Trophoblast cell (in vitro differentiated cells and primary cell): Measurements from ENCODE around the gene CDC45.

ENCODE experiments used
- DNase-seq, 2 donors: peaks; one replicate each; pipeline ENCODE4 v3.0.0-alpha.2; 2016
- H2AFZ ChIP-seq: 2 replicates; pipeline ENCODE4 v1.6.1; 2013; ENCODE audit warnings: low read length, moderate library complexity, mild to moderate bottlenecking; ENCODE audit not compliant: insufficient read depth, poor library complexity
- H2AK5ac ChIP-seq: 2 replicates; pipeline ENCODE4 v1.6.1; 2013; ENCODE audit warnings: mild to moderate bottlenecking, low read length
- H2BK120ac ChIP-seq: 2 replicates; pipeline ENCODE4 v1.6.1; 2013; ENCODE audit warnings: low read length, mild to moderate bottlenecking, moderate library complexity; ENCODE audit not compliant: insufficient read depth, poor library complexity
- H2BK12ac ChIP-seq: 2 replicates; pipeline ENCODE4 v1.6.1; 2013; ENCODE audit warnings: mild to moderate bottlenecking, low read length, moderate library complexity
- H2BK5ac ChIP-seq: 2 replicates; pipeline ENCODE4 v1.6.1; 2013; ENCODE audit warnings: low read length, low read depth, moderate library complexity, mild to moderate bottlenecking; ENCODE audit not compliant: poor library complexity
- H3K14ac ChIP-seq: 2 replicates; pipeline ENCODE4 v1.6.1; 2013; ENCODE audit warnings: mild to moderate bottlenecking, low read length
- H3K18ac ChIP-seq: 2 replicates; pipeline ENCODE4 v1.6.1; 2013; ENCODE audit warnings: mild to moderate bottlenecking, low read length
- H3K23ac ChIP-seq: 2 replicates; pipeline ENCODE4 v1.6.1; 2013; ENCODE audit warnings: low read length
- H3K27ac ChIP-seq: 2 replicates; pipeline ENCODE4 v1.5.1; 2013; ENCODE audit warnings: low read depth, mild to moderate bottlenecking, inconsistent platforms, low read length, moderate library complexity
- H3K27me3 ChIP-seq: 2 replicates; pipeline ENCODE4 v1.6.1; 2013; ENCODE audit warnings: inconsistent platforms, mild to moderate bottlenecking, low read length, moderate library complexity; ENCODE audit not compliant: insufficient read depth
- H3K36me3 ChIP-seq, 2 experiments: 1 replicate in 1 of 2; 2 replicates in 1 of 2; pipeline ENCODE4 v1.6.1; 2013; ENCODE audit warnings: low read length in 2 of 2, mild to moderate bottlenecking in 2 of 2, moderate library complexity in 1 of 2; ENCODE audit not compliant: insufficient read depth in 2 of 2, control insufficient read depth in 1 of 2
- H3K4ac ChIP-seq: 2 replicates; pipeline ENCODE4 v1.6.1; 2013; ENCODE audit warnings: low read depth, mild to moderate bottlenecking, low read length, moderate library complexity
- H3K4me1 ChIP-seq, 2 experiments: 1 replicate in 1 of 2; 2 replicates in 1 of 2; pipeline ENCODE4 v1.6.1; 2013; ENCODE audit warnings: low read length in 2 of 2, mild to moderate bottlenecking in 2 of 2, moderate library complexity in 1 of 2; ENCODE audit not compliant: insufficient read depth in 2 of 2, control insufficient read depth in 1 of 2
- H3K4me2 ChIP-seq: 2 replicates; pipeline ENCODE4 v1.6.1; 2013; ENCODE audit warnings: inconsistent platforms, mild to moderate bottlenecking, low read length, moderate library complexity
- H3K4me3 ChIP-seq: 2 replicates; pipeline ENCODE4 v1.5.1; 2013; ENCODE audit warnings: mild to moderate bottlenecking, low read depth, low read length, inconsistent platforms
- H3K79me1 ChIP-seq: one replicate; pipeline ENCODE4 v1.6.1; 2013; ENCODE audit warnings: low read length
- H3K79me2 ChIP-seq: 2 replicates; pipeline ENCODE4 v1.6.1; 2013; ENCODE audit warnings: low read length, mild to moderate bottlenecking; ENCODE audit not compliant: control insufficient read depth, insufficient read depth, poor library complexity
- H3K9ac ChIP-seq: 2 replicates; pipeline ENCODE4 v1.6.1; 2013; ENCODE audit warnings: mild to moderate bottlenecking, low read length
- H3K9me3 ChIP-seq: 2 replicates; pipeline ENCODE4 v1.6.1; 2013; ENCODE audit warnings: low read depth, mild to moderate bottlenecking, control low read depth, inconsistent platforms, low read length; ENCODE audit not compliant: insufficient read depth
- H4K12ac ChIP-seq: 2 replicates; pipeline ENCODE4 v1.6.1; 2013; ENCODE audit warnings: low read depth, mild to moderate bottlenecking, low read length, moderate library complexity
- H4K8ac ChIP-seq: 2 replicates; pipeline ENCODE4 v1.6.1; 2013; ENCODE audit warnings: low read depth, mild to moderate bottlenecking, low read length, moderate library complexity
- H4K91ac ChIP-seq: one replicate; pipeline ENCODE4 v1.6.1; 2013; ENCODE audit warnings: low read depth, mild to moderate bottlenecking, low read length, moderate library complexity
- WGBS: extraction: QIAGEN DNeasy Blood & Tissue Kit; methylation state at CpG from one replicate; pipeline ENCODE4 v1.1.7; 2013; ENCODE audit warnings: missing lambda C conversion rate; ENCODE audit not compliant: insufficient read length, insufficient coverage; ENCODE audit errors: extremely low coverage; 5-methylcytosine and 5-hydroxymethylcytosine counted together

The CDC45 gene

DNA sequence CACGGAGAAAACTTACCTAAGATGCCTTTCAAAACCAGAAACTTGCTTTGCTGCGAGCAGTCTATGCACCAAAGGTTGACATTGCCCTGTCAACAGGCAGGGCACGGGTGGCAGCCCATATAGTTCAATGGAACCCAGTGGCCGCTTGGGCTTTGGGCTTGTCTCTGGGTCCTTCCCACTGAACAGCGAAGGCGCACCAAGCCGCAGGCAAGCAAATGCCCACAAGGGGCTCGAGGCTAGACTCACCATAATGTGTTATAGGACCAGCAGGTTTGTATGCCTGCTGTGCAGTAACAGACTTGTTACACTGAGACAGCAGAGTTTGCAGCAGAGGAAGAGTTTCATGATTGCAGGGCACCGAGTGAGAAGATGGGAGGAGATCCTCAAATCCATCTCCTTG lies 24.1 kb downstream of the CDC45 start:
- no CpG with 5 or more reads among the region's 9 CpGs for WGBS
- Histone ChIP-seq H2BK120ac (no peak overlapping the region), H3K9ac (no peak overlapping the region), H3K23ac (no peak overlapping the region), H3K4me2 (no peak overlapping the region), H3K9me3 (no peaks in the 10 kb centered on the region), H3K36me3 (peaks cover 28 to 36% of the 10 kb centered on the region in 2 experiments), H3K4me3 (no peak overlapping the region), H3K79me2 (no peaks in the 10 kb centered on the region), H3K4ac (no peak overlapping the region), H3K79me1 (no peaks in the 10 kb centered on the region), H4K12ac (no peak overlapping the region), H2AFZ (no peak overlapping the region), H4K8ac (no peak overlapping the region), H2BK12ac (no peak overlapping the region), H4K91ac (no peak overlapping the region), H2AK5ac (no peak overlapping the region), H3K27ac (no peak overlapping the region), H2BK5ac (no peak overlapping the region), H3K14ac (no peak overlapping the region), H3K18ac (no peak overlapping the region), H3K4me1 (no peaks in the 10 kb centered on the region), H3K27me3 (no peaks in the 10 kb centered on the region)
- no peak for DNase-seq

DNA sequence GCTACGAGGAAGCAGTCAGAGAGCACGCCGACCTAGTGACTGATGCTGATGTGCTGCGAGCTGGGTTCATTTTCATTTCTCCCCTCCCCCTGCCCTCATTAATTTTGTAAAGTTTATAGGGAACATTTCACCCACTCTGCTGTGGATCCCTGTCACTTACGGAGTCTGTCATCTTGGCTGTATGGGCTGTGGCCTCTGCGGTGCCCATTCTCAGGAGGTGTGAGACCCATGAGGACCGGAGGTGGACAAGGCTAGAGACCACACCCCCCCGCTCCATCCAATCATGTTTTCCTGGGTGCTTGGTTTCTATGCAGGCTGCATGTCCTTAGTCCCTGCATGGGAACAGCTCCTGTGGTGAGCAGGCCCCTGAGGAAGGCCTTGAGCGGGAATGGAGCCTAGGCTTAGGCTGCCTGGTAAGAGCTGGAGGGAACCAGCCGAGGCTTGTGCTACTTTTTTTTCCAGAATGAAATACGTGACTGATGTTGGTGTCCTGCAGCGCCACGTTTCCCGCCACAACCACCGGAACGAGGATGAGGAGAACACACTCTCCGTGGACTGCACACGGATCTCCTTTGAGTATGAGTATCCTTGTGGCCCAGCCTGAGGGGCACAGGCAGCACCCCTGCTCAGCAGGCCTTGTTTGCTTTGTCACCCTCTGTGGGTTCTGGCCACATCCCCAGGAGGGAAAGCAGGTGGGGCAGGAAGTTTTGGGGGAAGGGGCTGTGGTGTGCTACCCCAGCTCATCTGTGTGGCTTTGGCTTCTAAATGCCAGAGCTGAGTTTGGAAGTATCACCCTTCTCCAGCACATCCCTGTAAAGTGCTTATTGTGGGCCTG lies 25.4 kb downstream of the CDC45 start:
- Histone ChIP-seq H2AFZ (no peak overlapping the region), H4K91ac (no peak overlapping the region), H2BK5ac (no peak overlapping the region), H3K4me3 (no peak overlapping the region), H3K18ac (no peak overlapping the region), H3K27ac (no peak overlapping the region), H3K4ac (no peak overlapping the region), H2BK12ac (no peak overlapping the region), H4K12ac (no peak overlapping the region), H3K14ac (no peak overlapping the region), H3K27me3 (no peaks in the 10 kb centered on the region), H2AK5ac (no peak overlapping the region), H3K9me3 (no peaks in the 10 kb centered on the region), H3K79me1 (no peaks in the 10 kb centered on the region), H3K36me3 (peaks cover 21 to 33% of the 10 kb centered on the region in 2 experiments), H3K79me2 (no peaks in the 10 kb centered on the region), H4K8ac (no peak overlapping the region), H3K4me2 (no peak overlapping the region), H3K23ac (no peak overlapping the region), H3K4me1 (no peaks in the 10 kb centered on the region), H2BK120ac (no peak overlapping the region), H3K9ac (no peak overlapping the region)
- no peak for DNase-seq
- no CpG with 5 or more reads among the region's 18 CpGs for whole genome bisulfite sequencing

DNA sequence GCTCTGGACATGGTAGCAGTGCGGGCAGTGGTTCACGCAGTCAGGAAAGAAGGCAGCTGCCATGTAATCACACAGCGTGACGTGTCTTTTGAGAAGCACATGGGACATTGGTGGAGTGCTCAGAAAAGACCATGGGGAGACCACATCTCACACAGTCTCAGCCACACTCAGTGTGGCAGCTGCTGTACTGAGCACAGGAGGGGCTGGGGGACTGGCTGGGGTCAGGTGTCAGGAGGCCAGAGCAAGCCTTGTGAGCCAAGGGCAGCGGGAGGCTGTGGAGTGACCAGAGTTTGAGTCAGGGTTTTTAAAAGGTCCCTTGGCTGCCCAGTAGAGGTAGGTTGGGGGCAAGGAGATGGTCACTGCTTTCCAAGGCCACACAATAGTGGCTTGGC lies 26.0 kb downstream of the CDC45 start:
- no peak overlapping the region for H3K4ac ChIP-seq
- no peaks in the 10 kb centered on the region for H3K79me2 ChIP-seq
- H2AFZ ChIP-seq = no peak overlapping the region
- no peak overlapping the region for H3K4me2 ChIP-seq
- no peak overlapping the region for H2BK5ac ChIP-seq
- no peaks in the 10 kb centered on the region for H3K79me1 ChIP-seq
- DNase-seq = no peak
- H2BK12ac ChIP-seq = no peak overlapping the region
- no peak overlapping the region for H3K14ac ChIP-seq
- no CpG with 5 or more reads among the region's 5 CpGs for WGBS
- no peak overlapping the region for H4K12ac ChIP-seq
- no peaks in the 10 kb centered on the region for H3K27me3 ChIP-seq
- H4K8ac ChIP-seq = no peak overlapping the region
- H3K9ac ChIP-seq = no peak overlapping the region
- H4K91ac ChIP-seq = no peak overlapping the region
- no peak overlapping the region for H3K4me3 ChIP-seq
- no peak overlapping the region for H3K18ac ChIP-seq
- no peaks in the 10 kb centered on the region for H3K4me1 ChIP-seq
- no peak overlapping the region for H2AK5ac ChIP-seq
- H3K36me3 ChIP-seq = peaks cover 21 to 34% of the 10 kb centered on the region in 2 experiments
- no peaks in the 10 kb centered on the region for H3K9me3 ChIP-seq
- H2BK120ac ChIP-seq = no peak overlapping the region
- H3K27ac ChIP-seq = no peak overlapping the region
- no peak overlapping the region for H3K23ac ChIP-seq

DNA sequence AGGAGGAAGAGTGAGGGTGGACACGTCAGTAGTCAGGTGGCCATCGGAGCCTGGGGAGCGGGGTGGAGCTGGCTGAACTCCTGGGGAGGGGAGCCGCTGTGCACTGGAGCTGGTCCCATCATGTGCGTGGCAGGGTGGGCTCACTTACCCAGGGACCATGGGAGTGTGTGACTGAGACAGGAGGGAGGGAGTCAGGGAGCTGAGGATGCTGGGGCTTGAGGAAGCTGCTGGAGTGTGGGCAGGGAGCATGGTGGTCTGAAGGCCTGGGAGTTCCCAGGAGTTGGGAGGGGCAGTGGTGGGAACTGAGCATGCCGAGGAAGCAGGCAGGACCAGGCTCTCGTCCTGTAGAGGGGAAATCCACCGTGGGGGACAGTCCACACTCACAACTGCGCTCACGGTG lies 26.5 kb downstream of the CDC45 start:
- DNase-seq = no peak
- no peaks in the 10 kb centered on the region for H3K9me3 ChIP-seq
- H3K4ac ChIP-seq = no peak overlapping the region
- no peaks in the 10 kb centered on the region for H3K79me2 ChIP-seq
- H4K12ac ChIP-seq = no peak overlapping the region
- H3K18ac ChIP-seq = no peak overlapping the region
- no peak overlapping the region for H2AK5ac ChIP-seq
- H3K27ac ChIP-seq = no peak overlapping the region
- H2BK12ac ChIP-seq = no peak overlapping the region
- no peak overlapping the region for H3K4me3 ChIP-seq
- no peak overlapping the region for H4K8ac ChIP-seq
- no peak overlapping the region for H3K14ac ChIP-seq
- H4K91ac ChIP-seq = no peak overlapping the region
- no peak overlapping the region for H3K4me2 ChIP-seq
- H3K9ac ChIP-seq = no peak overlapping the region
- H2AFZ ChIP-seq = no peak overlapping the region
- H3K27me3 ChIP-seq = no peaks in the 10 kb centered on the region
- H2BK120ac ChIP-seq = no peak overlapping the region
- WGBS = no CpG with 5 or more reads among the region's 10 CpGs
- H2BK5ac ChIP-seq = no peak overlapping the region
- H3K36me3 ChIP-seq = peaks cover 21 to 34% of the 10 kb centered on the region in 2 experiments
- H3K4me1 ChIP-seq = no peaks in the 10 kb centered on the region
- no peaks in the 10 kb centered on the region for H3K79me1 ChIP-seq
- no peak overlapping the region for H3K23ac ChIP-seq
